Thoracic aorta (tissue), 2 donors: Measurements from ENCODE around the gene AUTS2. TPM values are rescaled to one million over a fixed set of nuclear protein-coding genes. Genes with fewer than 3 reads are reported as not detected.

ENCODE experiments used
- ATAC-seq: fragments of 150-250 bp; one replicate; pipeline ENCODE4 v1.8.0; 2017; ENCODE audit warnings: low read depth; ENCODE audit not compliant: insufficient number of reproducible peaks, low FRiP score
- DNase-seq: peaks from one replicate; pipeline ENCODE4 v3.0.0-alpha.2; 2020; ENCODE audit warnings: low spot score
- H3K27ac ChIP-seq, 2 donors: fragments of 200-600 bp; sonication (generic); 1 replicate in 1 of 2; 2 replicates in 1 of 2; pipeline ENCODE4 v1.5.1; 2016; ENCODE audit warnings: mild to moderate bottlenecking in 2 of 2, moderate library complexity in 2 of 2
- H3K27me3 ChIP-seq: fragments of 200-600 bp; sonication (generic); replicated peaks from 2 replicates; pipeline ENCODE4 v1.6.0; 2016; ENCODE audit warnings: mild to moderate bottlenecking; ENCODE audit not compliant: insufficient read depth
- H3K36me3 ChIP-seq: fragments of 200-600 bp; sonication (generic); one replicate; pipeline ENCODE4 v1.5.1; 2016
- H3K4me1 ChIP-seq, 2 donors: fragments of 200-600 bp; sonication (generic); 1 replicate in 1 of 2; 2 replicates in 1 of 2; pipeline versions ENCODE4 v1.5.1 to v1.6.0; 2016; ENCODE audit warnings: low read depth in 2 of 2, mild to moderate bottlenecking in 1 of 2; ENCODE audit not compliant: control insufficient read depth in 1 of 2
- H3K4me3 ChIP-seq: fragments of 200-600 bp; sonication (generic); 2 replicates; pipeline ENCODE4 v1.5.1; 2016; ENCODE audit warnings: mild to moderate bottlenecking
- H3K9me3 ChIP-seq: fragments of 200-600 bp; sonication (generic); 2 replicates; pipeline ENCODE4 v1.5.1; 2016
- total RNA-seq, 2 donors: library from RNA; depleted of rRNA; stranded (reverse); fragments of >200 nt; gene quantifications; one replicate each; pipeline versions ENCODE4 v1.1.0 to v1.2.3, GENCODE V29; 2016
- TF ChIP-seq, protein P1 (sequence below): fragments of 200-600 bp; sonication (generic); IDR thresholded peaks from one replicate; pipeline ENCODE4 v1.5.1; 2019; ENCODE audit warnings: antibody characterized with exemption

AUTS2 gene
- total RNA-seq, 2 donors from 2014 or later = 49.4 to 101 TPM

DNA sequence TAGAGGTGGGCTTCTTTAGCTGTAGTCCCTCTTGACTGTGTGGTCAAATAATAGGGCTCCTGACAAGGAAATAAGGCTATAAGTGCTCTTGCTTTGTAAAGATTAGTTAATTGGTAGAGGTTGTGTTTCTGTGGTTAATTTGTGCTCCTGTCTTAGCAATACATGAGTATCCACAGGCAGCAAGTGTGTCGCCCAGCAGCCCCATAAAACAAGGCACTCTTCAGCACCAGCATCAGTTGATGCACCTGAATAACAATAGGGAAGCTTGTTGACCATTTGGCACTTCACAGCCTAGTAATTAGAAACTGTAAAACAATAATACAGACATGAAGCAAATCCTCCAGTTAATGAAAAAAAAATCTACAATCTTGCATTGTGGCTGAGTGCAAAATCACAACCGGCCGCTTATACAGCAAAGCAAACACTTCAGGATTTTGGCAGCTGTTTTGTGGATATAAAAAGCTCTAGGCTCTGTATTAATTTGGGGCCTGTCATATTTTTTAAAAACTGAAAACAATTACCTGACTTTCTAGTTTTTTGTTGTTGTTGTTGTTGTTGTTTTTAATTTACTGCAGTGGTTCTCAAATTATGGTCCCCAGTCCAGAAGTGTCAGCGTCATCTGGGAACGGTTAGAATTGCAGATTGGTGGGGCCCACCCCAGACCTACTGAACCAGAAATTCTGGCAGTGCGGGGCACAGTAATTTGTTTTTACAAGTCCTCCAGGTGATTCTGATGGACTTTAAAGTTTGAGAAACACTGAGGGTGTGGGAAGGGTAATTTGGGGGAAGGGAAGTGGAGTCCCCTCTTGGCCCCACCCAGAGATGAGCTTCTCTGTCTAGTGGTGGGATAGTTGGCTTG, 56.8 kb downstream of the AUTS2 start:
- no peaks in the 10 kb centered on the region for H3K36me3 ChIP-seq
- ATAC-seq (no peak), DNase-seq (no peak)
- no peak overlapping the region for H3K27ac ChIP-seq
- no peaks in the 10 kb centered on the region for H3K9me3 ChIP-seq
- H3K27me3 ChIP-seq = no peaks in the 10 kb centered on the region
- TF ChIP-seq, protein P1, sequence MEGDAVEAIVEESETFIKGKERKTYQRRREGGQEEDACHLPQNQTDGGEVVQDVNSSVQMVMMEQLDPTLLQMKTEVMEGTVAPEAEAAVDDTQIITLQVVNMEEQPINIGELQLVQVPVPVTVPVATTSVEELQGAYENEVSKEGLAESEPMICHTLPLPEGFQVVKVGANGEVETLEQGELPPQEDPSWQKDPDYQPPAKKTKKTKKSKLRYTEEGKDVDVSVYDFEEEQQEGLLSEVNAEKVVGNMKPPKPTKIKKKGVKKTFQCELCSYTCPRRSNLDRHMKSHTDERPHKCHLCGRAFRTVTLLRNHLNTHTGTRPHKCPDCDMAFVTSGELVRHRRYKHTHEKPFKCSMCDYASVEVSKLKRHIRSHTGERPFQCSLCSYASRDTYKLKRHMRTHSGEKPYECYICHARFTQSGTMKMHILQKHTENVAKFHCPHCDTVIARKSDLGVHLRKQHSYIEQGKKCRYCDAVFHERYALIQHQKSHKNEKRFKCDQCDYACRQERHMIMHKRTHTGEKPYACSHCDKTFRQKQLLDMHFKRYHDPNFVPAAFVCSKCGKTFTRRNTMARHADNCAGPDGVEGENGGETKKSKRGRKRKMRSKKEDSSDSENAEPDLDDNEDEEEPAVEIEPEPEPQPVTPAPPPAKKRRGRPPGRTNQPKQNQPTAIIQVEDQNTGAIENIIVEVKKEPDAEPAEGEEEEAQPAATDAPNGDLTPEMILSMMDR = no peak
- H3K4me3 ChIP-seq = no peak overlapping the region
- peaks cover 0 to 8% of the 10 kb centered on the region in 2 donors for H3K4me1 ChIP-seq

DNA sequence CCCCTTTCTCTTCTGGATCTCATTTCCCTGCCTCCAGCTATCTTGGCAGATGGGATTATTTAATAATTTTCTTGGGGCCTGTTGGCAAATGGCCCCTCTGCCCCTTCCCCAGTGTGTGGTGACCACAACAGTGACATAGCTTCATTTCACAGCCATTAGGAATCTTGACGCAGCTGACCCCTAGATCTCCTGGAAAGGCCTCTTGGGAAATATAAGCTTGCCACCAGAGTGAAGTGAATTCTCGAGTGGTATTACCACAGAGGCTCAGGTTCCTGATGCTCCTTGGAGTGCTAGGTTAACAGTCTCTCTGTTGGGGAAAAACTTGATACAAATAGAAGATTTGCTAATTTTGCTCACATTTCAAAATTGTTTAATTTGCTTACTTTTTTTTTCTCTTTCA, 57.8 kb downstream of the AUTS2 start:
- TF ChIP-seq, protein P1 = no peak
- peaks cover 0 to 8% of the 10 kb centered on the region in 2 donors for H3K4me1 ChIP-seq
- DNase-seq (no peak), ATAC-seq (no peak)
- no peaks in the 10 kb centered on the region for H3K27me3 ChIP-seq
- no peak overlapping the region for H3K4me3 ChIP-seq
- no peak overlapping the region for H3K27ac ChIP-seq
- H3K36me3 ChIP-seq = no peaks in the 10 kb centered on the region
- H3K9me3 ChIP-seq = no peaks in the 10 kb centered on the region

DNA sequence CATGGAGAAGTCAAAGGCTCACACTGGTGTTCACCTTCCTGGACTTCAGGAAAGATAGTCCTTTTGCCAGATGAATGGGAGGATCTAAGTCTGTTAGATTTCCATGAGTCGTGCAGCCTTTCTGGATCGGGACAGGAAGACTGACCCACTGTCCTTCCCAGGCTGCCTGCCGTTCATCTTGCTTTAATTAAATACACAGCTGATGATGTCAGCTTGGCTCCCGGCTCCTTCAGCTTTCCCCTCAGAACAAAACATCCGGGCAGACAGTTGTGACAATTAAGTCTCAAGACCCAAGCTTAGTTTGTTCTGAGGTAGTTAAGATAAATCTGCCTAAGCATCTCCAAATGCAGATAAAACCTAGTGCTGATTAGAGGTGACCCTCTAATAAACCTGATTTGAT, 58.6 kb downstream of the AUTS2 start:
- H3K27ac ChIP-seq = no peak overlapping the region
- H3K27me3 ChIP-seq = no peaks in the 10 kb centered on the region
- no peaks in the 10 kb centered on the region for H3K9me3 ChIP-seq
- TF ChIP-seq, protein P1 = no peak
- no peak overlapping the region for H3K4me3 ChIP-seq
- DNase-seq = no peak
- no peaks in the 10 kb centered on the region for H3K36me3 ChIP-seq
- no peak for ATAC-seq
- peaks cover 0 to 8% of the 10 kb centered on the region in 2 donors for H3K4me1 ChIP-seq

DNA sequence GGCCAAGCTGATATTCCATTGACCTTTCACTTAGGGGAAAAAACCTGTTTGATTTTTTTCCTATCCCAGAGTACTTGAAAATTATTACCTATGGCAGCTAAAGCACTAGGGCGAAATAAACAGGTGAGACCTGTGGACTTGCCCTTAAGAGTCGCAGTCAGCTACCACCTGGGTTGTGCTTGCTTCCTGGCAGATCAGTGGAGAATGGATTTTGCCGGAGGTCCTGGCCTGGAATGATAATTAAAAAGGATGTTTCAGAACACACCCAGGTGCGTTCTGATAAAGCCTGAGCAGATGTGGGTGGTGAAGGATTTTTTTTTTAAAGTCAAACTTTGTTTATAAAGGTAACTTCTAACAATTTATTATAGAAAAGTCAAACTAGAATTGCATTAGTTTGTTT, 59.1 kb downstream of the AUTS2 start:
- TF ChIP-seq, protein P1 = no peak
- no peaks in the 10 kb centered on the region for H3K27me3 ChIP-seq
- no peak overlapping the region for H3K27ac ChIP-seq
- no peaks in the 10 kb centered on the region for H3K9me3 ChIP-seq
- H3K4me1 ChIP-seq = peaks cover 0 to 8% of the 10 kb centered on the region in 2 donors
- H3K4me3 ChIP-seq = no peak overlapping the region
- DNase-seq (no peak), ATAC-seq (no peak)
- H3K36me3 ChIP-seq = no peaks in the 10 kb centered on the region

DNA sequence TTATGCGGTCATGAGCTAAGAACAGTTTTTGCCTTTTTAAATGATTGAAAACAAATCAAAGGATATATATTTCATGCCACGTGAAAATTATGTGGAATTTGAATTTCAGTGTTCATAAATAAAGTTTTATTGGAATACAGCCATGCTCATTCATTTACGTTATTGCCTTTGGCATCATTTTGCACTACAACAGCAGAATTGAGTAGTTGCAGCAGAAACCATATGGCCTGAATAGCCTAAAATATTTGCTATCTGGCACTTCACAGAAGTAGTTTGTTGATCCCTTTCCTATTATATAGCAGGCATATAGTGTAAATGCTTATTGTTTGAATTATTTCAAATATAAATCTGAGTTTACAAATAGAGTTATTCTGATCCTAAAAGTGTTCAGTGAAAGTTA, 59.7 kb downstream of the AUTS2 start:
- Histone ChIP-seq H3K27me3 (no peaks in the 10 kb centered on the region), H3K9me3 (no peaks in the 10 kb centered on the region), H3K36me3 (no peaks in the 10 kb centered on the region), H3K27ac (no peak overlapping the region), H3K4me3 (no peak overlapping the region), H3K4me1 (peaks cover 0 to 8% of the 10 kb centered on the region in 2 donors)
- no peak for ATAC-seq
- TF ChIP-seq, protein P1 = no peak
- no peak for DNase-seq
